GM23338 (cell line): Measurements from ENCODE around the gene RPS19BP1. TPM values are rescaled to one million over a fixed set of nuclear protein-coding genes. Genes with fewer than 3 reads are reported as not detected.

ENCODE experiments used
- ATAC-seq: fragments of 200-7000 bp; cut with Tn5 transposase; 3 replicates; pipeline ENCODE4 v1.9.1; 2020
- DNase-seq: peaks from one replicate; pipeline ENCODE4 v3.0.0-alpha.2; 2015; ENCODE audit warnings: low spot score
- H2AFZ ChIP-seq: fragments of 200-600 bp; sonication (generic); 2 replicates; pipeline ENCODE4 v1.8.0; 2016; ENCODE audit warnings: antibody characterized with exemption, mild to moderate bottlenecking, moderate library complexity
- H3F3A ChIP-seq: fragments of 200-600 bp; sonication (generic); replicated peaks from 2 replicates; pipeline ENCODE4 v1.8.0; 2017; ENCODE audit warnings: antibody characterized with exemption, mixed run types, low read depth
- H3K27ac ChIP-seq: fragments of 200-600 bp; sonication (generic); 2 replicates; pipeline ENCODE4 v1.6.1; 2016; ENCODE audit warnings: low read depth
- H3K27me3 ChIP-seq: fragments of 200-600 bp; sonication (generic); 2 replicates; pipeline ENCODE4 v1.8.0; 2016; ENCODE audit warnings: mild to moderate bottlenecking, mixed run types, moderate library complexity; ENCODE audit not compliant: insufficient read depth
- H3K36me3 ChIP-seq: fragments of 200-600 bp; sonication (generic); 2 replicates; pipeline ENCODE4 v1.8.0; 2016; ENCODE audit warnings: mild to moderate bottlenecking; ENCODE audit not compliant: insufficient read depth
- H3K4me1 ChIP-seq: fragments of 200-600 bp; sonication (generic); 2 replicates; pipeline ENCODE4 v1.8.0; 2016; ENCODE audit warnings: mild to moderate bottlenecking, moderate library complexity; ENCODE audit not compliant: insufficient read depth
- H3K4me2 ChIP-seq: fragments of 200-600 bp; sonication (generic); 2 replicates; pipeline ENCODE4 v1.7.1; 2017; ENCODE audit warnings: mixed run types
- H3K4me3 ChIP-seq: fragments of 200-600 bp; sonication (generic); 2 replicates; pipeline ENCODE4 v1.6.1; 2016; ENCODE audit warnings: mixed run types
- H3K79me2 ChIP-seq: fragments of 200-600 bp; sonication (generic); replicated peaks from 2 replicates; pipeline ENCODE4 v1.8.0; 2017; ENCODE audit warnings: mild to moderate bottlenecking; ENCODE audit not compliant: insufficient read depth
- H3K9me2 ChIP-seq: fragments of 200-600 bp; sonication (generic); 2 replicates; pipeline ENCODE4 v1.8.0; 2017; ENCODE audit not compliant: insufficient read depth
- H4K20me1 ChIP-seq: fragments of 200-600 bp; sonication (generic); replicated peaks from 2 replicates; pipeline ENCODE4 v1.8.0; 2017; ENCODE audit warnings: mild to moderate bottlenecking; ENCODE audit not compliant: insufficient read depth
- H3K27ac Mint-ChIP-seq: 2 replicates; pipeline ENCODE4 v1.8.0; 2020; ENCODE audit warnings: inconsistent platforms, mild to moderate bottlenecking, moderate library complexity, mixed read lengths
- H3K27me3 Mint-ChIP-seq: 3 replicates; pipeline ENCODE4 v1.8.0; 2022; ENCODE audit warnings: low read depth, mild to moderate bottlenecking, moderate library complexity, mixed read lengths, inconsistent platforms; ENCODE audit not compliant: insufficient read depth, poor library complexity
- H3K36me3 Mint-ChIP-seq: 3 replicates; pipeline ENCODE4 v1.8.0; 2021; ENCODE audit warnings: low read depth, mild to moderate bottlenecking, inconsistent platforms, moderate library complexity, mixed read lengths
- H3K4me1 Mint-ChIP-seq: 3 replicates; pipeline ENCODE4 v1.8.0; 2020; ENCODE audit warnings: mild to moderate bottlenecking, inconsistent platforms, mixed read lengths
- H3K4me3 Mint-ChIP-seq: 3 replicates; pipeline ENCODE4 v1.8.0; 2021; ENCODE audit warnings: moderate library complexity, mild to moderate bottlenecking, inconsistent platforms, mixed read lengths
- H3K9me3 Mint-ChIP-seq: 3 replicates; pipeline ENCODE4 v1.8.0; 2020; ENCODE audit warnings: moderate library complexity, mild to moderate bottlenecking, inconsistent platforms, mixed read lengths
- CREB1 ChIP-seq: fragments of 250-450 bp; sonication (Bioruptor Pico); IDR thresholded peaks from 2 replicates; pipeline ENCODE4 v1.5.0; 2020; ENCODE audit warnings: low read depth, mild to moderate bottlenecking, moderate library complexity
- ETS1 ChIP-seq: IDR thresholded peaks from 2 replicates; pipeline ENCODE4 v1.6.1; 2016; ENCODE audit warnings: antibody characterized with exemption
- EZH2 ChIP-seq: fragments of 200-600 bp; sonication (generic); IDR thresholded peaks from one replicate; pipeline ENCODE4 v1.8.0; 2017; ENCODE audit warnings: antibody characterized with exemption, mild to moderate bottlenecking, low read depth; ENCODE audit not compliant: unreplicated experiment
- EZH2phosphoT487 ChIP-seq: fragments of 200-600 bp; sonication (generic); IDR thresholded peaks from one replicate; pipeline ENCODE4 v1.8.1; 2018; ENCODE audit warnings: antibody characterized with exemption; ENCODE audit not compliant: unreplicated experiment
- JUNB ChIP-seq: IDR thresholded peaks from one replicate; pipeline ENCODE4 v1.6.1; 2016; ENCODE audit warnings: antibody characterized with exemption; ENCODE audit not compliant: unreplicated experiment
- NANOG ChIP-seq: IDR thresholded peaks from 2 replicates; pipeline ENCODE4 v1.6.1; 2016; ENCODE audit warnings: antibody characterized with exemption, borderline replicate concordance
- POLR2AphosphoS5 ChIP-seq: IDR thresholded peaks from 2 replicates; pipeline ENCODE4 v1.6.1; 2016; ENCODE audit warnings: antibody characterized with exemption, low read depth
- STAT1 ChIP-seq: IDR thresholded peaks from one replicate; pipeline ENCODE4 v1.6.1; 2016; ENCODE audit warnings: antibody characterized with exemption; ENCODE audit not compliant: unreplicated experiment
- ZNF114 ChIP-seq: fragments of 250-450 bp; sonication (Bioruptor Pico); IDR thresholded peaks from 2 replicates; pipeline ENCODE4 v1.5.0; 2020; ENCODE audit warnings: mild to moderate bottlenecking, moderate library complexity
- polyA plus RNA-seq: library from polyadenylated mRNA; unstranded; fragments of >200 nt; fragmentation: Nextera tagmentation; extraction: Ambion mirVana; gene quantifications from 2 replicates; pipeline ENCODE4 v1.2.1, GENCODE V29; 2016
- total RNA-seq: library from RNA; depleted of rRNA; stranded (reverse); fragments of >200 nt; shearing (Covaris generic); gene quantifications from 2 replicates; pipeline ENCODE4 v1.2.3, GENCODE V29; 2014
- TF ChIP-seq, protein P1 (sequence below), 2 experiments: fragments of 200-600 bp in 1 of 2; sonication (generic) in 1 of 2; conservative IDR thresholded peaks; 2 replicates each; pipeline versions ENCODE4 v1.5.1 to v1.6.1; 2016 to 2017; ENCODE audit warnings: antibody characterized with exemption in 2 of 2, low read depth in 2 of 2, mild to moderate bottlenecking in 2 of 2, moderate library complexity in 1 of 2
- TF ChIP-seq, protein P2 (sequence below): IDR thresholded peaks from one replicate; pipeline ENCODE4 v1.6.1; 2018; ENCODE audit warnings: antibody characterized with exemption; ENCODE audit not compliant: unreplicated experiment
- TF ChIP-seq, protein P3 (sequence below): fragments of 250-450 bp; sonication (Bioruptor Pico); IDR thresholded peaks from 2 replicates; pipeline ENCODE4 v1.5.0; 2020; ENCODE audit warnings: mild to moderate bottlenecking, moderate library complexity

RPS19BP1 gene
- total and polyA plus RNA-seq, 2 experiments from 2014 or later, result 153 to 215 TPM

GRCh38 chr22:39574779-39575551 lies 42.4 kb upstream of the RPS19BP1 start:
- H3K79me2 ChIP-seq, result no peaks in the 10 kb centered on the region
- no peaks in the 10 kb centered on the region for H4K20me1 ChIP-seq
- H3F3A ChIP-seq, result no peaks in the 10 kb centered on the region
- Mint-ChIP-seq H3K36me3 (no peaks in the 10 kb centered on the region), H3K4me1 (peaks cover 6% of the 10 kb centered on the region), H3K4me3 (no peak overlapping the region), H3K27me3 (peaks cover 7% of the 10 kb centered on the region), H3K27ac (no peak overlapping the region), H3K9me3 (no peaks in the 10 kb centered on the region)
- H3K27me3 ChIP-seq, result no peaks in the 10 kb centered on the region
- TF ChIP-seq EZH2, result no peak
- TF ChIP-seq NANOG, result no peak
- no peak for TF ChIP-seq POLR2AphosphoS5
- no peak for TF ChIP-seq JUNB
- TF ChIP-seq, protein P1, sequence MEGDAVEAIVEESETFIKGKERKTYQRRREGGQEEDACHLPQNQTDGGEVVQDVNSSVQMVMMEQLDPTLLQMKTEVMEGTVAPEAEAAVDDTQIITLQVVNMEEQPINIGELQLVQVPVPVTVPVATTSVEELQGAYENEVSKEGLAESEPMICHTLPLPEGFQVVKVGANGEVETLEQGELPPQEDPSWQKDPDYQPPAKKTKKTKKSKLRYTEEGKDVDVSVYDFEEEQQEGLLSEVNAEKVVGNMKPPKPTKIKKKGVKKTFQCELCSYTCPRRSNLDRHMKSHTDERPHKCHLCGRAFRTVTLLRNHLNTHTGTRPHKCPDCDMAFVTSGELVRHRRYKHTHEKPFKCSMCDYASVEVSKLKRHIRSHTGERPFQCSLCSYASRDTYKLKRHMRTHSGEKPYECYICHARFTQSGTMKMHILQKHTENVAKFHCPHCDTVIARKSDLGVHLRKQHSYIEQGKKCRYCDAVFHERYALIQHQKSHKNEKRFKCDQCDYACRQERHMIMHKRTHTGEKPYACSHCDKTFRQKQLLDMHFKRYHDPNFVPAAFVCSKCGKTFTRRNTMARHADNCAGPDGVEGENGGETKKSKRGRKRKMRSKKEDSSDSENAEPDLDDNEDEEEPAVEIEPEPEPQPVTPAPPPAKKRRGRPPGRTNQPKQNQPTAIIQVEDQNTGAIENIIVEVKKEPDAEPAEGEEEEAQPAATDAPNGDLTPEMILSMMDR (conservative IDR thresholded peaks at IDR 0.05; ENCODE audit: low read depth in 2 of 2), result no peak
- TF ChIP-seq ETS1, result no peak
- TF ChIP-seq, protein P2, sequence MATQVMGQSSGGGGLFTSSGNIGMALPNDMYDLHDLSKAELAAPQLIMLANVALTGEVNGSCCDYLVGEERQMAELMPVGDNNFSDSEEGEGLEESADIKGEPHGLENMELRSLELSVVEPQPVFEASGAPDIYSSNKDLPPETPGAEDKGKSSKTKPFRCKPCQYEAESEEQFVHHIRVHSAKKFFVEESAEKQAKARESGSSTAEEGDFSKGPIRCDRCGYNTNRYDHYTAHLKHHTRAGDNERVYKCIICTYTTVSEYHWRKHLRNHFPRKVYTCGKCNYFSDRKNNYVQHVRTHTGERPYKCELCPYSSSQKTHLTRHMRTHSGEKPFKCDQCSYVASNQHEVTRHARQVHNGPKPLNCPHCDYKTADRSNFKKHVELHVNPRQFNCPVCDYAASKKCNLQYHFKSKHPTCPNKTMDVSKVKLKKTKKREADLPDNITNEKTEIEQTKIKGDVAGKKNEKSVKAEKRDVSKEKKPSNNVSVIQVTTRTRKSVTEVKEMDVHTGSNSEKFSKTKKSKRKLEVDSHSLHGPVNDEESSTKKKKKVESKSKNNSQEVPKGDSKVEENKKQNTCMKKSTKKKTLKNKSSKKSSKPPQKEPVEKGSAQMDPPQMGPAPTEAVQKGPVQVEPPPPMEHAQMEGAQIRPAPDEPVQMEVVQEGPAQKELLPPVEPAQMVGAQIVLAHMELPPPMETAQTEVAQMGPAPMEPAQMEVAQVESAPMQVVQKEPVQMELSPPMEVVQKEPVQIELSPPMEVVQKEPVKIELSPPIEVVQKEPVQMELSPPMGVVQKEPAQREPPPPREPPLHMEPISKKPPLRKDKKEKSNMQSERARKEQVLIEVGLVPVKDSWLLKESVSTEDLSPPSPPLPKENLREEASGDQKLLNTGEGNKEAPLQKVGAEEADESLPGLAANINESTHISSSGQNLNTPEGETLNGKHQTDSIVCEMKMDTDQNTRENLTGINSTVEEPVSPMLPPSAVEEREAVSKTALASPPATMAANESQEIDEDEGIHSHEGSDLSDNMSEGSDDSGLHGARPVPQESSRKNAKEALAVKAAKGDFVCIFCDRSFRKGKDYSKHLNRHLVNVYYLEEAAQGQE, result no peak
- no peak for TF ChIP-seq STAT1
- no peak for TF ChIP-seq CREB1 (CRISPR knock-in tag)
- TF ChIP-seq, protein P3, sequence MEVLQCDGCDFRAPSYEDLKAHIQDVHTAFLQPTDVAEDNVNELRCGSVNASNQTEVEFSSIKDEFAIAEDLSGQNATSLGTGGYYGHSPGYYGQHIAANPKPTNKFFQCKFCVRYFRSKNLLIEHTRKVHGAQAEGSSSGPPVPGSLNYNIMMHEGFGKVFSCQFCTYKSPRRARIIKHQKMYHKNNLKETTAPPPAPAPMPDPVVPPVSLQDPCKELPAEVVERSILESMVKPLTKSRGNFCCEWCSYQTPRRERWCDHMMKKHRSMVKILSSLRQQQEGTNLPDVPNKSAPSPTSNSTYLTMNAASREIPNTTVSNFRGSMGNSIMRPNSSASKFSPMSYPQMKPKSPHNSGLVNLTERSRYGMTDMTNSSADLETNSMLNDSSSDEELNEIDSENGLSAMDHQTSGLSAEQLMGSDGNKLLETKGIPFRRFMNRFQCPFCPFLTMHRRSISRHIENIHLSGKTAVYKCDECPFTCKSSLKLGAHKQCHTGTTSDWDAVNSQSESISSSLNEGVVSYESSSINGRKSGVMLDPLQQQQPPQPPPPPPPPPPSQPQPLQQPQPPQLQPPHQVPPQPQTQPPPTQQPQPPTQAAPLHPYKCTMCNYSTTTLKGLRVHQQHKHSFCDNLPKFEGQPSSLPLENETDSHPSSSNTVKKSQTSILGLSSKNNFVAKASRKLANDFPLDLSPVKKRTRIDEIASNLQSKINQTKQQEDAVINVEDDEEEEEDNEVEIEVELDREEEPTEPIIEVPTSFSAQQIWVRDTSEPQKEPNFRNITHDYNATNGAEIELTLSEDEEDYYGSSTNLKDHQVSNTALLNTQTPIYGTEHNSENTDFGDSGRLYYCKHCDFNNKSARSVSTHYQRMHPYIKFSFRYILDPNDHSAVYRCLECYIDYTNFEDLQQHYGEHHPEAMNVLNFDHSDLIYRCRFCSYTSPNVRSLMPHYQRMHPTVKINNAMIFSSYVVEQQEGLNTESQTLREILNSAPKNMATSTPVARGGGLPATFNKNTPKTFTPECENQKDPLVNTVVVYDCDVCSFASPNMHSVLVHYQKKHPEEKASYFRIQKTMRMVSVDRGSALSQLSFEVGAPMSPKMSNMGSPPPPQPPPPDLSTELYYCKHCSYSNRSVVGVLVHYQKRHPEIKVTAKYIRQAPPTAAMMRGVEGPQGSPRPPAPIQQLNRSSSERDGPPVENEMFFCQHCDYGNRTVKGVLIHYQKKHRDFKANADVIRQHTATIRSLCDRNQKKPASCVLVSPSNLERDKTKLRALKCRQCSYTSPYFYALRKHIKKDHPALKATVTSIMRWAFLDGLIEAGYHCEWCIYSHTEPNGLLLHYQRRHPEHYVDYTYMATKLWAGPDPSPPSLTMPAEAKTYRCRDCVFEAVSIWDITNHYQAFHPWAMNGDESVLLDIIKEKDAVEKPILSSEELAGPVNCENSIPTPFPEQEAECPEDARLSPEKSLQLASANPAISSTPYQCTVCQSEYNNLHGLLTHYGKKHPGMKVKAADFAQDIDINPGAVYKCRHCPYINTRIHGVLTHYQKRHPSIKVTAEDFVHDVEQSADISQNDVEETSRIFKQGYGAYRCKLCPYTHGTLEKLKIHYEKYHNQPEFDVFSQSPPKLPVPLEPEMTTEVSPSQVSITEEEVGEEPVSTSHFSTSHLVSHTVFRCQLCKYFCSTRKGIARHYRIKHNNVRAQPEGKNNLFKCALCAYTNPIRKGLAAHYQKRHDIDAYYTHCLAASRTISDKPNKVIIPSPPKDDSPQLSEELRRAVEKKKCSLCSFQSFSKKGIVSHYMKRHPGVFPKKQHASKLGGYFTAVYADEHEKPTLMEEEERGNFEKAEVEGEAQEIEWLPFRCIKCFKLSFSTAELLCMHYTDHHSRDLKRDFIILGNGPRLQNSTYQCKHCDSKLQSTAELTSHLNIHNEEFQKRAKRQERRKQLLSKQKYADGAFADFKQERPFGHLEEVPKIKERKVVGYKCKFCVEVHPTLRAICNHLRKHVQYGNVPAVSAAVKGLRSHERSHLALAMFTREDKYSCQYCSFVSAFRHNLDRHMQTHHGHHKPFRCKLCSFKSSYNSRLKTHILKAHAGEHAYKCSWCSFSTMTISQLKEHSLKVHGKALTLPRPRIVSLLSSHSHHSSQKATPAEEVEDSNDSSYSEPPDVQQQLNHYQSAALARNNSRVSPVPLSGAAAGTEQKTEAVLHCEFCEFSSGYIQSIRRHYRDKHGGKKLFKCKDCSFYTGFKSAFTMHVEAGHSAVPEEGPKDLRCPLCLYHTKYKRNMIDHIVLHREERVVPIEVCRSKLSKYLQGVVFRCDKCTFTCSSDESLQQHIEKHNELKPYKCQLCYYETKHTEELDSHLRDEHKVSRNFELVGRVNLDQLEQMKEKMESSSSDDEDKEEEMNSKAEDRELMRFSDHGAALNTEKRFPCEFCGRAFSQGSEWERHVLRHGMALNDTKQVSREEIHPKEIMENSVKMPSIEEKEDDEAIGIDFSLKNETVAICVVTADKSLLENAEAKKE (CRISPR knock-in tag), result no peak
- TF ChIP-seq ZNF114 (CRISPR knock-in tag), result no peak
- no peak for TF ChIP-seq EZH2phosphoT487
- no peak overlapping the region for H3K4me2 ChIP-seq
- no peaks in the 10 kb centered on the region for H3K9me2 ChIP-seq
- no peaks in the 10 kb centered on the region for H3K36me3 ChIP-seq
- ATAC-seq, result no peak
- no peak overlapping the region for H2AFZ ChIP-seq
- no peak for DNase-seq
- no peak overlapping the region for H3K27ac ChIP-seq
- peaks cover 2% of the 10 kb centered on the region; the same call in 1 of the 2 replicates for H3K4me1 ChIP-seq
- no peak overlapping the region for H3K4me3 ChIP-seq
